Panc1 (cell line): ENCODE measurements around the gene RAP1GAP. TPM values are rescaled to one million over a fixed set of nuclear protein-coding genes. Genes with fewer than 3 reads are reported as not detected.

Source experiments
- ATAC-seq: fragments of 200-7000 bp; cut with Tn5 transposase; 2 replicates; pipeline ENCODE4 v1.9.1; 2020; ENCODE audit warnings: mild to moderate bottlenecking, moderate library complexity
- BruUV-seq: library from RNA; stranded (reverse); fragments of 400-500 nt; replicated peaks from 2 replicates; lab custom pipeline; 2021; lab: Mats Ljungman, UMichigan
- CTCF ChIA-PET: fragments of 300-600 bp; sonication (Branson Sonifier 250); formaldehyde crosslinking; loops from one replicate; lab custom pipeline; 2022; ENCODE audit warnings: antibody characterized with exemption; lab: Charles Lee
- POLR2A ChIA-PET: fragments of 300-600 bp; sonication (Branson Sonifier 250); formaldehyde crosslinking; loops from one replicate; lab custom pipeline; 2022; ENCODE audit warnings: antibody characterized with exemption; lab: Charles Lee
- DNase-seq: peaks from one replicate; pipeline ENCODE4 v3.0.0-alpha.2; 2010; ENCODE audit warnings: low read depth, low spot score
- H3K27ac ChIP-seq: 2 replicates; pipeline ENCODE4 v1.5.1; 2011; ENCODE audit warnings: mild to moderate bottlenecking, low read length, inconsistent platforms
- H3K27me3 ChIP-seq: fragments of 200-500 bp; sonication (Bioruptor generic); 2 replicates; pipeline ENCODE4 v1.6.0; 2014; ENCODE audit warnings: low read length, inconsistent platforms; ENCODE audit not compliant: control insufficient read depth, insufficient read depth
- H3K36me3 ChIP-seq: fragments of 200-500 bp; sonication (Bioruptor generic); 2 replicates; pipeline ENCODE4 v1.5.1; 2014; ENCODE audit warnings: inconsistent platforms, mild to moderate bottlenecking, low read length, moderate library complexity; ENCODE audit not compliant: control insufficient read depth, insufficient read depth
- H3K4me1 ChIP-seq: 2 replicates; pipeline ENCODE4 v1.5.1; 2011; ENCODE audit warnings: inconsistent platforms, mild to moderate bottlenecking, low read length, moderate library complexity; ENCODE audit not compliant: control insufficient read depth, insufficient read depth
- H3K4me3 ChIP-seq, 2 experiments: 2 replicates each; pipeline ENCODE4 v1.5.1; 2011 to 2012; ENCODE audit warnings: low read depth in 2 of 2, low read length in 2 of 2, mild to moderate bottlenecking in 2 of 2, inconsistent platforms in 1 of 2, moderate library complexity in 1 of 2
- H3K9me3 ChIP-seq: fragments of 200-500 bp; sonication (Bioruptor generic); 2 replicates; pipeline ENCODE4 v1.5.1; 2014; ENCODE audit warnings: low read depth, mild to moderate bottlenecking, inconsistent platforms, low read length, moderate library complexity; ENCODE audit not compliant: control insufficient read depth, insufficient read depth
- POLR2AphosphoS5 ChIP-seq: IDR thresholded peaks from 2 replicates; pipeline ENCODE4 v1.6.1; 2012; ENCODE audit warnings: mild to moderate bottlenecking, low read depth, low read length, moderate library complexity
- SIN3A ChIP-seq: IDR thresholded peaks from 2 replicates; pipeline ENCODE4 v1.6.1; 2012; ENCODE audit warnings: low read depth, mild to moderate bottlenecking, low read length, moderate library complexity, borderline replicate concordance; ENCODE audit not compliant: insufficient read depth
- TCF7L2 ChIP-seq: IDR thresholded peaks from 2 replicates; pipeline ENCODE4 v1.6.1; 2011; ENCODE audit warnings: mild to moderate bottlenecking, low read depth, low read length, inconsistent platforms
- in situ Hi-C: cut with HindIII; loops from 2 replicates; pipeline ENCODE4 v1.10.0; 2016; ENCODE audit warnings: low sequenced_read_pairs, low pct_unique_long_range_greater_than_20kb
- intact Hi-C: fragments of 100-400 bp; cut with micrococcal nuclease; formaldehyde crosslinking; loops from one replicate; pipeline ENCODE4 v1.10.0; 2022; ENCODE audit not compliant: unreplicated experiment
- total RNA-seq: library from RNA; stranded (reverse); gene quantifications from one replicate; pipeline ENCODE4 v1.2.1, GENCODE V29; 2021; ENCODE audit not compliant: unreplicated experiment
- TF ChIP-seq, protein P1 (sequence below), 2 experiments: IDR thresholded peaks; 2 replicates each; pipeline ENCODE4 v1.6.1; 2011 to 2012; ENCODE audit warnings: low read depth in 2 of 2, control low read depth in 1 of 2, low read length in 1 of 2, mild to moderate bottlenecking in 1 of 2, moderate library complexity in 1 of 2; ENCODE audit not compliant: insufficient read depth in 1 of 2
- TF ChIP-seq, protein P2 (sequence below): fragments of 450-650 bp; IDR thresholded peaks from 2 replicates; pipeline ENCODE4 v1.5.1; 2017; ENCODE audit warnings: mild to moderate bottlenecking

The RAP1GAP gene
- total RNA-seq, 1 experiment from 2014 or later: 4.6 TPM

DNA sequence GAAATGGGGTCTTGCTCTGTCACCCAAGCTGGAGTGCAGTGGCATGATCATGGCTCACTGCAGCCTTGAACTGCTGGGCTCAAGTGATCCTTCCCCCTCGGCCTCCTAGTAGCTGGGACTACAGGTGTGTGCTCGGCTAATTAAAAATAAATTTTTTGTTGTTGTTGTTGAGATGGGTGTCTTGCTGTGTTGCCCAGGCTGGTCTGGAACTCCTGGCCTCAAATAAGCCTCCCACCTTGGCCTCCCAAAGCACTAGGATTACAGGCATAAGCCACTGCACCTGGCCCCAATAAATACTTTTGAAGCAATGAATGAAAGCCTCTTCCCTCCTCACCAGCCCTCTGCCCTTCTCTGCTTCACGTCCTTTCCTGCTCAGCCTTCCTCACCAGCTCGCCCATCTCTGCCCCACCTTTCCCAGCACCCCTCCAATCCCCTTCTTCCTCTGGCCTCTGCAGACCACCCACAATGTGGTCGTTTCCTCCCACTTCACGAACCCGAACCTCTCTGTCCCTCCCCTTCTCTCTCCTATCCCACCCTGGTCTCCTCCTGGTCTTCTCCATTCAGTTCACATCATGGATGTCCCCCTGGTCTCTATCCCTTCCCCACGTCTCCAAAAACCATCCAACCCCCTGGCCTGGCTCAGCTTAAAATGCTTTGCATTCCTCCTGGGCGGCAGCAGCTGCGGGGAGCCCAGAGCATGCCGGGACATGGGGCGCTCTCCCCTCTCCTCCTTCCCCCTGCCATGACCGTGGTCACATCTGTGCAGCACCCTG, 38.4 kb downstream of the RAP1GAP start:
- no peak overlapping the region for H3K4me3 ChIP-seq
- H3K27me3 ChIP-seq: no peaks in the 10 kb centered on the region
- in situ Hi-C loops: no loop called here
- intact Hi-C loops: no loop called here
- DNase-seq (no peak), ATAC-seq (no peak)
- no TSS peak for BruUV-seq
- H3K27ac ChIP-seq: no peak overlapping the region
- H3K4me1 ChIP-seq: peaks cover 18% of the 10 kb centered on the region
- CTCF ChIA-PET: no interaction called here
- POLR2A ChIA-PET: no interaction called here
- H3K9me3 ChIP-seq: no peaks in the 10 kb centered on the region
- no peaks in the 10 kb centered on the region for H3K36me3 ChIP-seq
- TF ChIP-seq TCF7L2 (no peak), POLR2AphosphoS5 (no peak), SIN3A (no peak)
- TF ChIP-seq, protein P1, sequence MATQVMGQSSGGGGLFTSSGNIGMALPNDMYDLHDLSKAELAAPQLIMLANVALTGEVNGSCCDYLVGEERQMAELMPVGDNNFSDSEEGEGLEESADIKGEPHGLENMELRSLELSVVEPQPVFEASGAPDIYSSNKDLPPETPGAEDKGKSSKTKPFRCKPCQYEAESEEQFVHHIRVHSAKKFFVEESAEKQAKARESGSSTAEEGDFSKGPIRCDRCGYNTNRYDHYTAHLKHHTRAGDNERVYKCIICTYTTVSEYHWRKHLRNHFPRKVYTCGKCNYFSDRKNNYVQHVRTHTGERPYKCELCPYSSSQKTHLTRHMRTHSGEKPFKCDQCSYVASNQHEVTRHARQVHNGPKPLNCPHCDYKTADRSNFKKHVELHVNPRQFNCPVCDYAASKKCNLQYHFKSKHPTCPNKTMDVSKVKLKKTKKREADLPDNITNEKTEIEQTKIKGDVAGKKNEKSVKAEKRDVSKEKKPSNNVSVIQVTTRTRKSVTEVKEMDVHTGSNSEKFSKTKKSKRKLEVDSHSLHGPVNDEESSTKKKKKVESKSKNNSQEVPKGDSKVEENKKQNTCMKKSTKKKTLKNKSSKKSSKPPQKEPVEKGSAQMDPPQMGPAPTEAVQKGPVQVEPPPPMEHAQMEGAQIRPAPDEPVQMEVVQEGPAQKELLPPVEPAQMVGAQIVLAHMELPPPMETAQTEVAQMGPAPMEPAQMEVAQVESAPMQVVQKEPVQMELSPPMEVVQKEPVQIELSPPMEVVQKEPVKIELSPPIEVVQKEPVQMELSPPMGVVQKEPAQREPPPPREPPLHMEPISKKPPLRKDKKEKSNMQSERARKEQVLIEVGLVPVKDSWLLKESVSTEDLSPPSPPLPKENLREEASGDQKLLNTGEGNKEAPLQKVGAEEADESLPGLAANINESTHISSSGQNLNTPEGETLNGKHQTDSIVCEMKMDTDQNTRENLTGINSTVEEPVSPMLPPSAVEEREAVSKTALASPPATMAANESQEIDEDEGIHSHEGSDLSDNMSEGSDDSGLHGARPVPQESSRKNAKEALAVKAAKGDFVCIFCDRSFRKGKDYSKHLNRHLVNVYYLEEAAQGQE (IDR thresholded peaks at IDR 0.05; ENCODE audit: insufficient read depth in 1 of 2, low read depth in 2 of 2, low read length in 1 of 2): no peak
- TF ChIP-seq, protein P2, sequence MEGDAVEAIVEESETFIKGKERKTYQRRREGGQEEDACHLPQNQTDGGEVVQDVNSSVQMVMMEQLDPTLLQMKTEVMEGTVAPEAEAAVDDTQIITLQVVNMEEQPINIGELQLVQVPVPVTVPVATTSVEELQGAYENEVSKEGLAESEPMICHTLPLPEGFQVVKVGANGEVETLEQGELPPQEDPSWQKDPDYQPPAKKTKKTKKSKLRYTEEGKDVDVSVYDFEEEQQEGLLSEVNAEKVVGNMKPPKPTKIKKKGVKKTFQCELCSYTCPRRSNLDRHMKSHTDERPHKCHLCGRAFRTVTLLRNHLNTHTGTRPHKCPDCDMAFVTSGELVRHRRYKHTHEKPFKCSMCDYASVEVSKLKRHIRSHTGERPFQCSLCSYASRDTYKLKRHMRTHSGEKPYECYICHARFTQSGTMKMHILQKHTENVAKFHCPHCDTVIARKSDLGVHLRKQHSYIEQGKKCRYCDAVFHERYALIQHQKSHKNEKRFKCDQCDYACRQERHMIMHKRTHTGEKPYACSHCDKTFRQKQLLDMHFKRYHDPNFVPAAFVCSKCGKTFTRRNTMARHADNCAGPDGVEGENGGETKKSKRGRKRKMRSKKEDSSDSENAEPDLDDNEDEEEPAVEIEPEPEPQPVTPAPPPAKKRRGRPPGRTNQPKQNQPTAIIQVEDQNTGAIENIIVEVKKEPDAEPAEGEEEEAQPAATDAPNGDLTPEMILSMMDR: no peak

DNA sequence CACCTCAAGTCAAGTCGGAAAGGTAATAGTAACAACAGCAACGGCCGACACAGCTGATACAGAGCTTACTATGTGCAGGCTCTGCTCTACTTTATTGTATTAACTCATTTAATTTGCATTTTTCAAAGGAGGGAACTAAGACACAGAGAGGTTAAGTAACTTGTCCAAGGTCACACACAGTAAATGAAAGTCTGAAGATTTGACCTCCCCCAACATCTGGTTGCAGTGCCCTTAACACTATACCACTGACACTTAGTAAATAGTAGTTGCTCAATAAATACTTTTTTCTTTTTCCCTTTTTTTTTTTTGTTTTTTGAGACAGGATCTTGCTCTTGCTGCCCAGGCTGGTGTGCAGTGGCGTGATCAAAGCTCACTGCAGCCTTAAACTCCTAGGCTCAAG, 39.2 kb downstream of the RAP1GAP start:
- TF ChIP-seq POLR2AphosphoS5 (no peak), SIN3A (no peak), TCF7L2 (no peak)
- TF ChIP-seq, protein P1 (IDR thresholded peaks at IDR 0.05; ENCODE audit: insufficient read depth in 1 of 2, low read depth in 2 of 2, low read length in 1 of 2): no peak
- TF ChIP-seq, protein P2: no peak
- in situ Hi-C loops: no loop called here
- ATAC-seq (no peak), DNase-seq (no peak)
- Histone ChIP-seq H3K27me3 (no peaks in the 10 kb centered on the region), H3K36me3 (no peaks in the 10 kb centered on the region), H3K27ac (no peak overlapping the region), H3K4me3 (no peak overlapping the region), H3K9me3 (no peaks in the 10 kb centered on the region), H3K4me1 (peaks cover 17% of the 10 kb centered on the region)
- intact Hi-C loops: no loop called here
- CTCF ChIA-PET: no interaction called here
- POLR2A ChIA-PET: no interaction called here
- no TSS peak for BruUV-seq
